MCF 10A (cell line): ENCODE data around the gene WFDC2. TPM values are rescaled to one million over a fixed set of nuclear protein-coding genes. Genes with fewer than 3 reads are reported as not detected.
A peak's percentile ranks its signal among the peaks of the same experiment; 100 is the strongest.

Source experiments
- BruUV-seq: library from RNA; stranded (reverse); fragments of 400-500 nt; replicated peaks from 2 replicates; lab custom pipeline; 2021; lab: Mats Ljungman, UMichigan
- CTCF ChIA-PET: fragments of 300-600 bp; sonication (Branson Sonifier 250); formaldehyde crosslinking; extraction: SDS; loops from one replicate; lab custom pipeline; 2021; ENCODE audit warnings: antibody characterized with exemption, inconsistent platforms; lab: Yijun Ruan, JAX
- POLR2A ChIA-PET: fragments of 300-600, 350-650 bp; sonication (Branson Sonifier 250); formaldehyde crosslinking; extraction: SDS; loops from one replicate; lab custom pipeline; 2020; ENCODE audit warnings: antibody characterized with exemption, inconsistent platforms; lab: Yijun Ruan, JAX
- DNase-seq: peaks from one replicate; pipeline ENCODE4 v3.0.0-alpha.2; 2018; ENCODE audit not compliant: unreplicated experiment
- H3K27ac Mint-ChIP-seq: one replicate; pipeline ENCODE4 v1.8.0; 2022; ENCODE audit warnings: mild to moderate bottlenecking, low read depth, mixed read lengths; ENCODE audit not compliant: unreplicated experiment
- H3K27me3 Mint-ChIP-seq: one replicate; pipeline ENCODE4 v1.8.0; 2022; ENCODE audit warnings: mixed read lengths; ENCODE audit not compliant: insufficient read depth, unreplicated experiment
- H3K36me3 Mint-ChIP-seq: one replicate; pipeline ENCODE4 v1.8.0; 2022; ENCODE audit warnings: mild to moderate bottlenecking, moderate library complexity, mixed read lengths; ENCODE audit not compliant: insufficient read depth, unreplicated experiment
- H3K4me1 Mint-ChIP-seq: one replicate; pipeline ENCODE4 v1.8.0; 2022; ENCODE audit warnings: mixed read lengths; ENCODE audit not compliant: insufficient read depth, unreplicated experiment
- H3K4me3 Mint-ChIP-seq: one replicate; pipeline ENCODE4 v1.8.0; 2022; ENCODE audit warnings: mild to moderate bottlenecking, moderate library complexity, mixed read lengths; ENCODE audit not compliant: unreplicated experiment
- H3K9me3 Mint-ChIP-seq: one replicate; pipeline ENCODE4 v1.8.0; 2022; ENCODE audit warnings: mixed read lengths; ENCODE audit not compliant: unreplicated experiment
- CTCF ChIP-seq: fragments of 200-600 bp; IDR thresholded peaks from one replicate; pipeline ENCODE4 v1.8.0; 2022; ENCODE audit warnings: antibody characterized with exemption, mild to moderate bottlenecking; ENCODE audit not compliant: unreplicated experiment
- intact Hi-C: fragments of 100-400 bp; cut with micrococcal nuclease; formaldehyde crosslinking; loops from 2 replicates; pipeline ENCODE4 v1.14.1; 2022
- total RNA-seq: library from RNA; stranded (reverse); gene quantifications from 2 replicates; pipeline ENCODE4 v1.2.3, GENCODE V29; 2022

WFDC2 gene
- total RNA-seq, 1 experiment from 2014 or later, result not detected

- Mint-ChIP-seq H3K4me1 (no peaks in the 10 kb centered on the region), H3K36me3 (no peaks in the 10 kb centered on the region), H3K9me3 (no peaks in the 10 kb centered on the region), H3K27me3 (peaks cover 19% of the 10 kb centered on the region), H3K4me3 (no peak overlapping the region), H3K27ac (no peak overlapping the region)
- intact Hi-C loops, result no loop called here
- TF ChIP-seq CTCF, result no peak
- CTCF ChIA-PET, result interaction anchor here (0.7 to 1.7 kb wide), 11 partner anchors 9 to 327 kb away, joined by 3 to 9 read pairs (median 4); partner anchors contain the start of gene EPPIN
- BruUV-seq, result no TSS peak
- POLR2A ChIA-PET, result no interaction called here
- no peak for DNase-seq
Measured at GRCh38 chr20:45444050-45444449, 25.5 kb upstream of the WFDC2 start.

- BruUV-seq, result no TSS peak
- DNase-seq, result peak; percentile 51
- no peaks in the 10 kb centered on the region for H3K4me1 Mint-ChIP-seq
- no peak overlapping the region for H3K4me3 Mint-ChIP-seq
- no peak overlapping the region for H3K27ac Mint-ChIP-seq
- POLR2A ChIA-PET, result interaction anchor here (0.5 to 1.1 kb wide), 5 partner anchors 12 to 312 kb away, joined by 3 to 4 read pairs (median 3); partner anchors contain the start of gene PIGT
- peaks cover 19% of the 10 kb centered on the region for H3K27me3 Mint-ChIP-seq
- CTCF ChIA-PET, result interaction anchor here (0.6 to 3.9 kb wide), 19 partner anchors 7 to 522 kb away, joined by 3 to 39 read pairs (median 3); partner anchors contain the start of genes EPPIN and SYS1
- H3K36me3 Mint-ChIP-seq, result no peaks in the 10 kb centered on the region
- H3K9me3 Mint-ChIP-seq, result no peaks in the 10 kb centered on the region
- TF ChIP-seq CTCF, result peak; percentile 50
- intact Hi-C loops, result no loop called here
Measured at GRCh38 chr20:45445805-45446562, 23.6 kb upstream of the WFDC2 start.

GRCh38 chr20:45448270-45448669 lies 21.3 kb upstream of the WFDC2 start:
- intact Hi-C loops, result no loop called here
- CTCF ChIA-PET, result interaction anchor here (0.7 to 8.9 kb wide), 7 partner anchors 10 to 545 kb away, joined by 3 to 92 read pairs (median 5); no protein-coding TSS in a partner anchor
- Mint-ChIP-seq H3K36me3 (no peaks in the 10 kb centered on the region), H3K4me1 (no peaks in the 10 kb centered on the region), H3K27me3 (peaks cover 19% of the 10 kb centered on the region), H3K27ac (no peak overlapping the region), H3K9me3 (no peaks in the 10 kb centered on the region), H3K4me3 (no peak overlapping the region)
- TF ChIP-seq CTCF, result no peak
- no TSS peak for BruUV-seq
- DNase-seq, result no peak
- POLR2A ChIA-PET, result no interaction called here

- ChIA-PET CTCF (interaction anchor here (0.6 to 8.9 kb wide), 29 partner anchors 9 to 765 kb away, joined by 3 to 92 read pairs (median 3); partner anchors contain the start of genes DBNDD2 and SYS1), POLR2A (no interaction called here)
- no peak for TF ChIP-seq CTCF
- no TSS peak for BruUV-seq
- Mint-ChIP-seq H3K36me3 (no peaks in the 10 kb centered on the region), H3K27ac (no peak overlapping the region), H3K4me3 (no peak overlapping the region), H3K4me1 (no peaks in the 10 kb centered on the region), H3K9me3 (no peaks in the 10 kb centered on the region), H3K27me3 (peaks cover 9% of the 10 kb centered on the region)
- no peak for DNase-seq
- intact Hi-C loops, result no loop called here
Measured at GRCh38 chr20:45449528-45449927, 20.0 kb upstream of the WFDC2 start.
